Epithelial cell of proximal tubule (primary cell): Measurements from ENCODE around the gene ARHGAP12. TPM values are rescaled to one million over a fixed set of nuclear protein-coding genes. Genes with fewer than 3 reads are reported as not detected.

Source experiments
- DNase-seq: peaks from one replicate; pipeline ENCODE4 v3.0.0-alpha.2; 2011; ENCODE audit warnings: low read depth
- H3K4me3 ChIP-seq: 2 replicates; pipeline ENCODE4 v1.5.1; 2011; ENCODE audit warnings: low read depth, mild to moderate bottlenecking, low read length
- CTCF ChIP-seq: conservative IDR thresholded peaks from 2 replicates; pipeline ENCODE4 v1.5.1; 2012; ENCODE audit warnings: low read depth, mild to moderate bottlenecking, low read length
- total RNA-seq: library from RNA; depleted of rRNA; stranded (reverse); fragments of >200 nt; gene quantifications from 2 replicates; pipeline ENCODE4 v1.2.3, GENCODE V29; 2015

ARHGAP12 gene
- total RNA-seq, 1 donor from 2014 or later: 13.7 TPM

GRCh38 chr10:31878486-31878885 lies 50.1 kb downstream of the ARHGAP12 start:
- no peak overlapping the region for H3K4me3 ChIP-seq
- no peak for TF ChIP-seq CTCF
- DNase-seq: no peak

DNA sequence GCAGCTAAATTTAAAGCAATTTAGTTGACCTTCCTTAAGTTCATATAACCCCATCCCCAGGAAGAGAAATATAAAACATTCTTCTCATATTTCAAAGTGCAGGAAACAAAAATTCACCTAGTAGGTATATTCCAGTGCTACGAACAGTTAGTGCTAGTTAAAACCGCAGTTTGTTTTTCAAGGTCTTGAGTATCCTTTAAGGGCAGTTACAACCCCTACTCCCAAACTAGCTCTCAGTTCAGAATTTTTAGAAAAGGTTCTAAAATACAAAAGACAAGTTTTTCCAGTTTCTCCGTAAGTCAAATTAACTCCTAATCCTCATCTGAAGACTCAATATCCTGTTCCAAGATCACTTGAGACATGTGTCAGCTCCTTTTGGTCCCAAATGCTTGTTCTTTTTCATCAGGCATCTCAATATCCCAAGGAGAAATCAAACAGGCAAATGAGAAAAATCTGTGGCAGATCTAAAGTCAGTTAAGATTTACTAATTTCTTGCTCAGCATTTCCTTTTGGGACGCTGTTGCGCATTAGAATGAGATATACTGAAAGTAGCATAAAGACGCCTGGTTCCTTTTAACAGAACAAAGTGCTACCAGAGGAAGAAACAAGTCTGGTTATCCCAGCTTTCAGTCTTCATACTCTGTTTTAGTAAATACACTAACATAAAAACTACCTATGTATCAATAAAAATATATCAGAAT lies 51.8 kb downstream of the ARHGAP12 start:
- no peak overlapping the region for H3K4me3 ChIP-seq
- no peak for TF ChIP-seq CTCF
- DNase-seq: no peak

DNA sequence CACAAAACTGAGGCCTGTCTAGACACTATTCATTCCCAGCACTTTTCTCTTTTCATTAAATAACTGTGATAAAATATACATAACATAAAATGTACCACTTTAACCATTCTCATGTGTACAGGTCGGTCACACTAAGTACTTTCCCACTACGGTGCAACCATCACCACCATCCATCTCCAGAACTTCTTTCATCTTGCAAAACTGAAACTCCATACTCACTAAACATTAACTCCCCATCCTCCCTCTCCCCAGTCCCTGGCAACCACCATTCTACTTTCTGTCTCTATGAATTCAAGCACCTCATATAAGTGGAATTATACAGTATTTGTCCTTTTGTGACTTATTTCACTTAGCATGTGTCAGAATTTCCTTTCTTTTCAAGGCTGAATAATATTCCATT lies 53.0 kb downstream of the ARHGAP12 start:
- H3K4me3 ChIP-seq: no peak overlapping the region
- TF ChIP-seq CTCF: no peak
- DNase-seq: no peak

DNA sequence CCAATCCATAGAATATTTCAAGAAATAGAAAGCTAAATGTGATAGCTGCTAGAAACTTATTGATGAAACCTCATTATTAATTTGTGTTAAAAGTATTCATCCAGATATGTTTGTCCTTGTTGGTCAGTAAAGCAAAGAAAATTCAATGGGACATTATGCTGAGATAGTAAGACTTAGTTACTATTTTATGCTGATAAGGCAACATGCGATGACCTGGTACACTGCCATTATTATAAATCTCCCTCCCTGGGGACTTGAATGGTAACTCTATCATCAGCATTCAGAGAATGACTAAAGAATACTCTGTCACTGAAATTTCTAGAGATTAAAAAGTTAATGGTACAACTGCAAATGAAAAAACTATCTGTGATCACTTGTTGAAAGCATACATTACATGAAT lies 54.9 kb downstream of the ARHGAP12 start:
- TF ChIP-seq CTCF: no peak
- no peak overlapping the region for H3K4me3 ChIP-seq
- DNase-seq: no peak

DNA sequence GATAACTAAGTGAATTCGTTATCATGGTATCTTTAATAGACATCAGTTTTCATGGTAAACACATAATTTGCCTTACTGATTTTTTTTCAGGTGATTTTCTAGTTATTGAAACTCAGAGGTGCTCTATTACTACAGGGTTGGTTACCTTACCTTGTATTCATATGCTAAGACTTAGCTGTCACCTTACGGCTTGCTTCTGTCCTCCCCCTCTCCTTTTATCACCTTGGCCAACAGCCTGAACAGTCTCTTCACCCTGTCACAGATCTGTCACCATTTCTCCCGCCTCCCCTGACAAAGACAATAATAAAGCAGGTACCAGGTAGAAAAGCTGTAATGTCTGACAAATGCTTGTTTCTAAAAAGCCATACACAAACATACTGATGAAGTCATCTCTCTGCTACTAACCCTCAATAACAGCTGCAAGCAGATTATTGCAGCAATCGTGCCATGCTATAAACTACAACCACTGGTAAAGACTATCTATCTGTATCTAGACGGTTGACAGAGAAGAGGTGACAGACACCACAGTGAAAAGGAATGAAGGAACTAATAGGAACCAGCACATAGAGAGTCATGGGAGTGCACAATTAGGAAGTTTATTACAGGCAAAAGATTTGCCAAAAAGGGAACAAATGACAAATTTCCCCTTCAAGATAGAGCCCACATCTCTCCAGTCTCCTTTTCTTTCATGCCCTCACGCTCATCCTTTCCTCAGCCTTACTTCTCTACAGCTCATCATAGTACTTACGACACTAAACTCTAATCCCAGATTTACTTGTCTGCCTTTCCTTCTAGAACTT lies 57.2 kb downstream of the ARHGAP12 start:
- H3K4me3 ChIP-seq: no peak overlapping the region
- no peak for TF ChIP-seq CTCF
- no peak for DNase-seq

GRCh38 chr10:31867646-31868045 lies 61.0 kb downstream of the ARHGAP12 start:
- no peak for TF ChIP-seq CTCF
- H3K4me3 ChIP-seq: no peak overlapping the region
- DNase-seq: no peak

- no peak for TF ChIP-seq CTCF
- DNase-seq: peak; percentile 32
- no peak overlapping the region for H3K4me3 ChIP-seq
Measured at GRCh38 chr10:31866118-31866670, 62.4 kb downstream of the ARHGAP12 start.
